Colonic mucosa (tissue), 4 donors: ENCODE data around the gene LAD1. TPM values are rescaled to one million over a fixed set of nuclear protein-coding genes. Genes with fewer than 3 reads are reported as not detected.
A peak's percentile ranks its signal among the peaks of the same experiment; 100 is the strongest.

Source experiments
- DNase-seq: peaks from one replicate; pipeline ENCODE4 v3.0.0-alpha.2; 2020
- H3K27ac ChIP-seq: fragments of 200-600 bp; one replicate; pipeline ENCODE4 v1.8.0; 2021
- H3K27me3 ChIP-seq: fragments of 200-600 bp; one replicate; pipeline ENCODE4 v1.8.0; 2021
- H3K36me3 ChIP-seq: fragments of 200-600 bp; one replicate; pipeline ENCODE4 v1.8.0; 2021
- H3K4me1 ChIP-seq: fragments of 200-600 bp; one replicate; pipeline ENCODE4 v1.8.0; 2021; ENCODE audit warnings: mild to moderate bottlenecking
- H3K4me3 ChIP-seq: fragments of 200-600 bp; one replicate; pipeline ENCODE4 v1.8.0; 2021
- H3K9ac ChIP-seq, 2 donors: one replicate each; pipeline ENCODE4 v1.7.0; 2013; ENCODE audit warnings: control low read depth in 2 of 2, low read depth in 2 of 2, low read length in 2 of 2
- H3K9me3 ChIP-seq: fragments of 200-600 bp; one replicate; pipeline ENCODE4 v1.8.0; 2021
- intact Hi-C: fragments of 100-400 bp; cut with DNase I; formaldehyde crosslinking; loops from one replicate; pipeline ENCODE4 v1.14.1; 2022
- total RNA-seq, 2 donors: library from RNA; stranded (reverse); fragmentation: NEBNext Ultra II Directional in 1 of 2; extraction: Animal tissue kit (Norgen Biotek cat#: 25700) in 1 of 2; gene quantifications; one replicate each; pipeline ENCODE4 v1.2.1, GENCODE V29; 2021
- TF ChIP-seq, protein P1 (sequence below): fragments of 200-600 bp; IDR thresholded peaks from one replicate; pipeline ENCODE4 v1.8.0; 2022; ENCODE audit warnings: antibody characterized with exemption, mild to moderate bottlenecking
- donor health status: healthy.
- donor health status: DM: no; HTN: no; CAD: no.
- donor health status: DM: no; HTN: no; CAD: no.

LAD1 gene
- total RNA-seq, 2 donors from 2014 or later, result 160 to 280 TPM

DNA sequence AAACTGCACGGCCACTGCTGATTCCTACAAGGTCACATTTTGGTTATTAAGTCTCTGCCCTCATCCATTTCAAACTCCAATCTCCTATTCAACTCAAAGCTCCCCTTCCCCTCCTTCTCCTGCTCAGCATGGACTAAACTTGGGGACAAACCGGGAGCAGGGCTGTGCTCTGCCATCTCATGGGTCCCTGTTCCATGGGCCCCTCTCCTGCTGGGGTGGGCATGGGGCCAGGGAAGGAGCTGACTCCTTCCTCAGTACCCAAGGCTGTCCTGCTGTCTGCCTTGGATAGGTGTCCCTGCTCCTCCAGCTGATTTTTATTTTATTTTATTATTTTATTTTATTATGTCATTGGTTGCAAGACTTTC lies 48.8 kb downstream of the LAD1 start:
- Histone ChIP-seq H3K9ac (no peak overlapping the region), H3K4me1 (no peaks in the 10 kb centered on the region), H3K4me3 (no peak overlapping the region), H3K9me3 (no peaks in the 10 kb centered on the region), H3K36me3 (no peaks in the 10 kb centered on the region), H3K27ac (no peak overlapping the region), H3K27me3 (no peaks in the 10 kb centered on the region)
- intact Hi-C loops, result no loop called here
- TF ChIP-seq, protein P1, sequence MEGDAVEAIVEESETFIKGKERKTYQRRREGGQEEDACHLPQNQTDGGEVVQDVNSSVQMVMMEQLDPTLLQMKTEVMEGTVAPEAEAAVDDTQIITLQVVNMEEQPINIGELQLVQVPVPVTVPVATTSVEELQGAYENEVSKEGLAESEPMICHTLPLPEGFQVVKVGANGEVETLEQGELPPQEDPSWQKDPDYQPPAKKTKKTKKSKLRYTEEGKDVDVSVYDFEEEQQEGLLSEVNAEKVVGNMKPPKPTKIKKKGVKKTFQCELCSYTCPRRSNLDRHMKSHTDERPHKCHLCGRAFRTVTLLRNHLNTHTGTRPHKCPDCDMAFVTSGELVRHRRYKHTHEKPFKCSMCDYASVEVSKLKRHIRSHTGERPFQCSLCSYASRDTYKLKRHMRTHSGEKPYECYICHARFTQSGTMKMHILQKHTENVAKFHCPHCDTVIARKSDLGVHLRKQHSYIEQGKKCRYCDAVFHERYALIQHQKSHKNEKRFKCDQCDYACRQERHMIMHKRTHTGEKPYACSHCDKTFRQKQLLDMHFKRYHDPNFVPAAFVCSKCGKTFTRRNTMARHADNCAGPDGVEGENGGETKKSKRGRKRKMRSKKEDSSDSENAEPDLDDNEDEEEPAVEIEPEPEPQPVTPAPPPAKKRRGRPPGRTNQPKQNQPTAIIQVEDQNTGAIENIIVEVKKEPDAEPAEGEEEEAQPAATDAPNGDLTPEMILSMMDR, result no peak
- no peak for DNase-seq

- Histone ChIP-seq H3K9ac (no peak overlapping the region), H3K9me3 (no peaks in the 10 kb centered on the region), H3K27me3 (no peaks in the 10 kb centered on the region), H3K4me1 (no peaks in the 10 kb centered on the region), H3K4me3 (no peak overlapping the region), H3K36me3 (no peaks in the 10 kb centered on the region), H3K27ac (no peak overlapping the region)
- no peak for DNase-seq
- TF ChIP-seq, protein P1, result no peak
- intact Hi-C loops, result no loop called here
Observed at GRCh38 chr1:201349092-201349491, 50.0 kb downstream of the LAD1 start.

DNA sequence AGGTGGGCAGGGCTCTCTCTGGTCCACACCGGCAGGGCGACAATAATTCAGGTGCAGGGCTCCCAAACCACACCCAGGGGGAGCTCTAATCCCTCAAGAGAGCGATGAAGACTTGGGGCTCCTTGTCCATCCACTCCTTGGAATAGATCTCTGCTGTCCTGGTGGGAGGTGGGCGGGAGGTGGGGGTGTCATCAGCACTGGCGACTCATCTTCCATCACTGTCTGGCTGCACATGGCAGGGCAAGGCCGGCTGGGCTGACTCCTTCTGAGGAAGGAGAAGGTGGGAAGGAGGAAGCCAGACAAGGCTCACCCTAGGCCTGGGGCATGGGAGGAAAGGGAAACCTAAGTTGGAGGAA lies 50.9 kb downstream of the LAD1 start:
- peak; percentile 46 for DNase-seq
- intact Hi-C loops, result no loop called here
- Histone ChIP-seq H3K9me3 (no peaks in the 10 kb centered on the region), H3K27me3 (no peaks in the 10 kb centered on the region), H3K9ac (no peak overlapping the region), H3K4me3 (no peak overlapping the region), H3K4me1 (no peaks in the 10 kb centered on the region), H3K36me3 (no peaks in the 10 kb centered on the region), H3K27ac (no peak overlapping the region)
- TF ChIP-seq, protein P1, result no peak

DNA sequence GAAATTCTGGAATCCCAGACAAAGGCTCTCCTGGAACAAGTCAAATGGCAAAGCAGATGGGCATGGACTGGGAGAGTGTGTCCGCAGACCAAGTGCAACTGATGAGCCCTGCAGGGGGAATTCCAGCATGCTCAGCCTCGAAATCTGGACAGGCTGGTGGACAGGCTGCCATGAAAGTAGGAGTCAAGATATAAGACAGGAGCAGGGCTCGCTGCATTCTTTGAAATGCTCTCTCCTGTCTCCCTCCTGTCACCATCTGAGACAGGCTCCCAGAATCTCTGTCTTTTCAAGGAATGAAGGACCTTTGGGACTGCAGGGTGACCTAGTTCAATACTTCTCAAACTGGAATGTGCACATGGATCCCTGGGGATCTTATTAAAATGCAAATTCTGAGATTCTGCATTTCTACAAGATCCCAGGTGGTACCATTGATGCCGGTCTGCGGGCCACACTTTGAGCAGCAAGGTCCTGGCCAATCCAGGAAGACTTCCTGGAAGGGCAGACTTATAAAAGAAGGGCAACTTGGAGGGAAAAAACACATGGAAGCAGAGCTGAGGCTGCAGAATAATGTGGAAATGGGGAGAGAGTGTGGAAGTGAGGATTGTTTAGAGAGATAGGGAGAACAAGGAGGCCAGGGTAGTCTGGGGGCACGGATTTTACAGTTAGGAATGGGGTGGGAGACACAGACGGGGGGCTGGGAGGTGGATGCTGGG lies 51.5 kb downstream of the LAD1 start:
- TF ChIP-seq, protein P1, result no peak
- no peaks in the 10 kb centered on the region for H3K9me3 ChIP-seq
- H3K36me3 ChIP-seq, result no peaks in the 10 kb centered on the region
- no peak overlapping the region for H3K27ac ChIP-seq
- no peaks in the 10 kb centered on the region for H3K4me1 ChIP-seq
- intact Hi-C loops, result no loop called here
- no peak overlapping the region for H3K4me3 ChIP-seq
- H3K27me3 ChIP-seq, result no peaks in the 10 kb centered on the region
- DNase-seq, result no peak
- no peak overlapping the region for H3K9ac ChIP-seq

GRCh38 chr1:201346987-201347386 lies 52.1 kb downstream of the LAD1 start:
- no peak overlapping the region for H3K9ac ChIP-seq
- no peak for DNase-seq
- H3K9me3 ChIP-seq, result no peaks in the 10 kb centered on the region
- no peak overlapping the region for H3K4me3 ChIP-seq
- H3K27ac ChIP-seq, result no peak overlapping the region
- no peaks in the 10 kb centered on the region for H3K27me3 ChIP-seq
- intact Hi-C loops, result no loop called here
- TF ChIP-seq, protein P1, result no peak
- no peaks in the 10 kb centered on the region for H3K4me1 ChIP-seq
- no peaks in the 10 kb centered on the region for H3K36me3 ChIP-seq
